HepG2 (cell line): ENCODE measurements around the gene METTL27. TPM values are rescaled to one million over a fixed set of nuclear protein-coding genes. Genes with fewer than 3 reads are reported as not detected.

Experiments
- FOXM1 ChIP-seq: sonication (generic); formaldehyde crosslinking; IDR thresholded peaks from 2 replicates; pipeline ENCODE4 v1.5.0; 2020; ENCODE audit warnings: missing genetic modification reagents
- MED1 ChIP-seq: sonication (generic); formaldehyde crosslinking; IDR thresholded peaks from 2 replicates; pipeline ENCODE4 v1.4.0; 2020; ENCODE audit warnings: missing genetic modification reagents
- PCBP2 ChIP-seq: fragments of 200-400 bp; formaldehyde crosslinking; optimal IDR thresholded peaks from 2 replicates; pipeline ENCODE3; 2018; ENCODE audit warnings: low read length, low read depth; ENCODE audit not compliant: poor library complexity, severe bottlenecking
- RARG ChIP-seq: sonication (generic); formaldehyde crosslinking; IDR thresholded peaks from 2 replicates; pipeline ENCODE4 v1.4.0; 2020; ENCODE audit warnings: low read depth, mild to moderate bottlenecking, missing genetic modification reagents
- RXRA ChIP-seq: sonication (generic); formaldehyde crosslinking; IDR thresholded peaks from 2 replicates; pipeline ENCODE4 v1.5.1; 2020; ENCODE audit warnings: missing genetic modification reagents
- ZNF160 ChIP-seq: sonication (generic); formaldehyde crosslinking; IDR thresholded peaks from 2 replicates; pipeline ENCODE4 v1.8.0; 2022; ENCODE audit warnings: mild to moderate bottlenecking, inconsistent platforms, missing genetic modification reagents
- ZNF501 ChIP-seq: sonication (generic); formaldehyde crosslinking; IDR thresholded peaks from 2 replicates; pipeline ENCODE4 v1.5.1; 2020; ENCODE audit warnings: mild to moderate bottlenecking, moderate library complexity, missing genetic modification reagents
- ZNF589 ChIP-seq: sonication (generic); formaldehyde crosslinking; conservative IDR thresholded peaks from 2 replicates; pipeline ENCODE4 v1.8.0; 2022; ENCODE audit warnings: mild to moderate bottlenecking, moderate library complexity, missing genetic modification reagents
- ZSCAN25 ChIP-seq: sonication (generic); formaldehyde crosslinking; IDR thresholded peaks from 2 replicates; pipeline ENCODE4 v1.8.0; 2022; ENCODE audit warnings: mild to moderate bottlenecking, missing genetic modification reagents
- polyA plus RNA-seq, 8 experiments: library from polyadenylated mRNA; depleted of rRNA in 3 of 8; stranded (reverse) in 7 of 8; unstranded in 1 of 8; fragments of >200 nt; fragmentation: Illumina TruSeq in 4 of 8; extraction: Trizol in 4 of 8; gene quantifications; 2 replicates each; pipeline versions ENCODE4 v1.2.1 to v1.2.3, GENCODE V29; 2011 to 2016; ENCODE audit warnings: low read depth in 4 of 8, missing spikeins in 1 of 8, mixed read lengths in 1 of 8; ENCODE audit not compliant: insufficient read depth in 1 of 8
- total RNA-seq, 5 experiments: library from RNA; depleted of rRNA; stranded (reverse); fragments of >200 nt; fragmentation: Illumina TruSeq; extraction: Trizol; gene quantifications; 2 replicates each; pipeline ENCODE4 v1.2.3, GENCODE V29; 2016; ENCODE audit warnings: low read depth in 1 of 5
- TF ChIP-seq, protein P1 (sequence below): sonication (generic); formaldehyde crosslinking; IDR thresholded peaks from 2 replicates; pipeline ENCODE4 v1.5.0; 2020; ENCODE audit warnings: missing genetic modification reagents
- TF ChIP-seq, protein P2 (sequence below): sonication (generic); formaldehyde crosslinking; IDR thresholded peaks from 2 replicates; pipeline ENCODE4 v1.4.0; 2020; ENCODE audit warnings: missing genetic modification reagents
- TF ChIP-seq, protein P3 (sequence below): sonication (generic); formaldehyde crosslinking; IDR thresholded peaks from 2 replicates; pipeline ENCODE4 v1.4.0; 2020; ENCODE audit warnings: missing genetic modification reagents
- TF ChIP-seq, protein P4 (sequence below): sonication (generic); formaldehyde crosslinking; IDR thresholded peaks from 2 replicates; pipeline ENCODE4 v1.4.0; 2020; ENCODE audit warnings: missing genetic modification reagents, borderline replicate concordance
- TF ChIP-seq, protein P5 (sequence below): sonication (generic); formaldehyde crosslinking; IDR thresholded peaks from 2 replicates; pipeline ENCODE4 v1.4.0; 2020; ENCODE audit warnings: missing genetic modification reagents

Gene METTL27
- total and polyA plus RNA-seq, 2 of the 13 experiments (the other 11 are each of a cell fraction or from before 2014, with no cell fraction given) = 2.0 to 3.0 TPM

DNA sequence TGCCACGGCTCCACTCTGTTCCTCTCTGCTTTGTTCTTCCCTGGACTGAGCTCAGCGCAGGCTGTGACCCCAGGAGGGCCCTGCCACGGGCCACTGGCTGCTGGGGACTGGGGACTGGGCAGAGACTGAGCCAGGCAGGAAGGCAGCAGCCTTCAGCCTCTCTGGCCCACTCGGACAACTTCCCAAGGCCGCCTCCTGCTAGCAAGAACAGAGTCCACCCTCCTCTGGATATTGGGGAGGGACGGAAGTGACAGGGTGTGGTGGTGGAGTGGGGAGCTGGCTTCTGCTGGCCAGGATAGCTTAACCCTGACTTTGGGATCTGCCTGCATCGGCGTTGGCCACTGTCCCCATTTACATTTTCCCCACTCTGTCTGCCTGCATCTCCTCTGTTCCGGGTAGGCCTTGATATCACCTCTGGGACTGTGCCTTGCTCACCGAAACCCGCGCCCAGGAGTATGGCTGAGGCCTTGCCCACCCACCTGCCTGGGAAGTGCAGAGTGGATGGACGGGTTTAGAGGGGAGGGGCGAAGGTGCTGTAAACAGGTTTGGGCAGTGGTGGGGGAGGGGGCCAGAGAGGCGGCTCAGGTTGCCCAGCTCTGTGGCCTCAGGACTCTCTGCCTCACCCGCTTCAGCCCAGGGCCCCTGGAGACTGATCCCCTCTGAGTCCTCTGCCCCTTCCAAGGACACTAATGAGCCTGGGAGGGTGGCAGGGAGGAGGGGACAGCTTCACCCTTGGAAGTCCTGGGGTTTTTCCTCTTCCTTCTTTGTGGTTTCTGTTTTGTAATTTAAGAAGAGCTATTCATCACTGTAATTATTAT, 10.3 kb downstream of the METTL27 start (continued):
- TF ChIP-seq, protein P1, sequence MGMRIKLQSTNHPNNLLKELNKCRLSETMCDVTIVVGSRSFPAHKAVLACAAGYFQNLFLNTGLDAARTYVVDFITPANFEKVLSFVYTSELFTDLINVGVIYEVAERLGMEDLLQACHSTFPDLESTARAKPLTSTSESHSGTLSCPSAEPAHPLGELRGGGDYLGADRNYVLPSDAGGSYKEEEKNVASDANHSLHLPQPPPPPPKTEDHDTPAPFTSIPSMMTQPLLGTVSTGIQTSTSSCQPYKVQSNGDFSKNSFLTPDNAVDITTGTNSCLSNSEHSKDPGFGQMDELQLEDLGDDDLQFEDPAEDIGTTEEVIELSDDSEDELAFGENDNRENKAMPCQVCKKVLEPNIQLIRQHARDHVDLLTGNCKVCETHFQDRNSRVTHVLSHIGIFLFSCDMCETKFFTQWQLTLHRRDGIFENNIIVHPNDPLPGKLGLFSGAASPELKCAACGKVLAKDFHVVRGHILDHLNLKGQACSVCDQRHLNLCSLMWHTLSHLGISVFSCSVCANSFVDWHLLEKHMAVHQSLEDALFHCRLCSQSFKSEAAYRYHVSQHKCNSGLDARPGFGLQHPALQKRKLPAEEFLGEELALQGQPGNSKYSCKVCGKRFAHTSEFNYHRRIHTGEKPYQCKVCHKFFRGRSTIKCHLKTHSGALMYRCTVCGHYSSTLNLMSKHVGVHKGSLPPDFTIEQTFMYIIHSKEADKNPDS (CRISPR knock-in tag) = no peak
- TF ChIP-seq ZNF501 (no peak; the same call in 1 of the 2 replicates), PCBP2 (no peak), RARG (CRISPR knock-in tag) (no peak), ZSCAN25 (no peak; the same call in 1 of the 2 replicates), RXRA (CRISPR knock-in tag) (no peak), MED1 (CRISPR knock-in tag) (peak; percentile 46; the same call in 1 of the 2 replicates), ZNF160 (CRISPR knock-in tag) (no peak), ZNF589 (CRISPR knock-in tag) (no peak), FOXM1 (CRISPR knock-in tag) (no peak)
- TF ChIP-seq, protein P2, sequence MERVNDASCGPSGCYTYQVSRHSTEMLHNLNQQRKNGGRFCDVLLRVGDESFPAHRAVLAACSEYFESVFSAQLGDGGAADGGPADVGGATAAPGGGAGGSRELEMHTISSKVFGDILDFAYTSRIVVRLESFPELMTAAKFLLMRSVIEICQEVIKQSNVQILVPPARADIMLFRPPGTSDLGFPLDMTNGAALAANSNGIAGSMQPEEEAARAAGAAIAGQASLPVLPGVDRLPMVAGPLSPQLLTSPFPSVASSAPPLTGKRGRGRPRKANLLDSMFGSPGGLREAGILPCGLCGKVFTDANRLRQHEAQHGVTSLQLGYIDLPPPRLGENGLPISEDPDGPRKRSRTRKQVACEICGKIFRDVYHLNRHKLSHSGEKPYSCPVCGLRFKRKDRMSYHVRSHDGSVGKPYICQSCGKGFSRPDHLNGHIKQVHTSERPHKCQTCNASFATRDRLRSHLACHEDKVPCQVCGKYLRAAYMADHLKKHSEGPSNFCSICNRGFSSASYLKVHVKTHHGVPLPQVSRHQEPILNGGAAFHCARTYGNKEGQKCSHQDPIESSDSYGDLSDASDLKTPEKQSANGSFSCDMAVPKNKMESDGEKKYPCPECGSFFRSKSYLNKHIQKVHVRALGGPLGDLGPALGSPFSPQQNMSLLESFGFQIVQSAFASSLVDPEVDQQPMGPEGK (CRISPR knock-in tag) = peak; percentile 68; the same call in 1 of the 2 replicates
- TF ChIP-seq, protein P3, sequence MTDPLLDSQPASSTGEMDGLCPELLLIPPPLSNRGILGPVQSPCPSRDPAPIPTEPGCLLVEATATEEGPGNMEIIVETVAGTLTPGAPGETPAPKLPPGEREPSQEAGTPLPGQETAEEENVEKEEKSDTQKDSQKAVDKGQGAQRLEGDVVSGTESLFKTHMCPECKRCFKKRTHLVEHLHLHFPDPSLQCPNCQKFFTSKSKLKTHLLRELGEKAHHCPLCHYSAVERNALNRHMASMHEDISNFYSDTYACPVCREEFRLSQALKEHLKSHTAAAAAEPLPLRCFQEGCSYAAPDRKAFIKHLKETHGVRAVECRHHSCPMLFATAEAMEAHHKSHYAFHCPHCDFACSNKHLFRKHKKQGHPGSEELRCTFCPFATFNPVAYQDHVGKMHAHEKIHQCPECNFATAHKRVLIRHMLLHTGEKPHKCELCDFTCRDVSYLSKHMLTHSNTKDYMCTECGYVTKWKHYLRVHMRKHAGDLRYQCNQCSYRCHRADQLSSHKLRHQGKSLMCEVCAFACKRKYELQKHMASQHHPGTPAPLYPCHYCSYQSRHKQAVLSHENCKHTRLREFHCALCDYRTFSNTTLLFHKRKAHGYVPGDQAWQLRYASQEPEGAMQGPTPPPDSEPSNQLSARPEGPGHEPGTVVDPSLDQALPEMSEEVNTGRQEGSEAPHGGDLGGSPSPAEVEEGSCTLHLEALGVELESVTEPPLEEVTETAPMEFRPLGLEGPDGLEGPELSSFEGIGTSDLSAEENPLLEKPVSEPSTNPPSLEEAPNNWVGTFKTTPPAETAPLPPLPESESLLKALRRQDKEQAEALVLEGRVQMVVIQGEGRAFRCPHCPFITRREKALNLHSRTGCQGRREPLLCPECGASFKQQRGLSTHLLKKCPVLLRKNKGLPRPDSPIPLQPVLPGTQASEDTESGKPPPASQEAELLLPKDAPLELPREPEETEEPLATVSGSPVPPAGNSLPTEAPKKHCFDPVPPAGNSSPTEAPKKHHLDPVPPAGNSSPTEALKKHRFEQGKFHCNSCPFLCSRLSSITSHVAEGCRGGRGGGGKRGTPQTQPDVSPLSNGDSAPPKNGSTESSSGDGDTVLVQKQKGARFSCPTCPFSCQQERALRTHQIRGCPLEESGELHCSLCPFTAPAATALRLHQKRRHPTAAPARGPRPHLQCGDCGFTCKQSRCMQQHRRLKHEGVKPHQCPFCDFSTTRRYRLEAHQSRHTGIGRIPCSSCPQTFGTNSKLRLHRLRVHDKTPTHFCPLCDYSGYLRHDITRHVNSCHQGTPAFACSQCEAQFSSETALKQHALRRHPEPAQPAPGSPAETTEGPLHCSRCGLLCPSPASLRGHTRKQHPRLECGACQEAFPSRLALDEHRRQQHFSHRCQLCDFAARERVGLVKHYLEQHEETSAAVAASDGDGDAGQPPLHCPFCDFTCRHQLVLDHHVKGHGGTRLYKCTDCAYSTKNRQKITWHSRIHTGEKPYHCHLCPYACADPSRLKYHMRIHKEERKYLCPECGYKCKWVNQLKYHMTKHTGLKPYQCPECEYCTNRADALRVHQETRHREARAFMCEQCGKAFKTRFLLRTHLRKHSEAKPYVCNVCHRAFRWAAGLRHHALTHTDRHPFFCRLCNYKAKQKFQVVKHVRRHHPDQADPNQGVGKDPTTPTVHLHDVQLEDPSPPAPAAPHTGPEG (CRISPR knock-in tag) = no peak
- TF ChIP-seq, protein P4, sequence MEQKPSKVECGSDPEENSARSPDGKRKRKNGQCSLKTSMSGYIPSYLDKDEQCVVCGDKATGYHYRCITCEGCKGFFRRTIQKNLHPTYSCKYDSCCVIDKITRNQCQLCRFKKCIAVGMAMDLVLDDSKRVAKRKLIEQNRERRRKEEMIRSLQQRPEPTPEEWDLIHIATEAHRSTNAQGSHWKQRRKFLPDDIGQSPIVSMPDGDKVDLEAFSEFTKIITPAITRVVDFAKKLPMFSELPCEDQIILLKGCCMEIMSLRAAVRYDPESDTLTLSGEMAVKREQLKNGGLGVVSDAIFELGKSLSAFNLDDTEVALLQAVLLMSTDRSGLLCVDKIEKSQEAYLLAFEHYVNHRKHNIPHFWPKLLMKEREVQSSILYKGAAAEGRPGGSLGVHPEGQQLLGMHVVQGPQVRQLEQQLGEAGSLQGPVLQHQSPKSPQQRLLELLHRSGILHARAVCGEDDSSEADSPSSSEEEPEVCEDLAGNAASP = no peak
- TF ChIP-seq, protein P5, sequence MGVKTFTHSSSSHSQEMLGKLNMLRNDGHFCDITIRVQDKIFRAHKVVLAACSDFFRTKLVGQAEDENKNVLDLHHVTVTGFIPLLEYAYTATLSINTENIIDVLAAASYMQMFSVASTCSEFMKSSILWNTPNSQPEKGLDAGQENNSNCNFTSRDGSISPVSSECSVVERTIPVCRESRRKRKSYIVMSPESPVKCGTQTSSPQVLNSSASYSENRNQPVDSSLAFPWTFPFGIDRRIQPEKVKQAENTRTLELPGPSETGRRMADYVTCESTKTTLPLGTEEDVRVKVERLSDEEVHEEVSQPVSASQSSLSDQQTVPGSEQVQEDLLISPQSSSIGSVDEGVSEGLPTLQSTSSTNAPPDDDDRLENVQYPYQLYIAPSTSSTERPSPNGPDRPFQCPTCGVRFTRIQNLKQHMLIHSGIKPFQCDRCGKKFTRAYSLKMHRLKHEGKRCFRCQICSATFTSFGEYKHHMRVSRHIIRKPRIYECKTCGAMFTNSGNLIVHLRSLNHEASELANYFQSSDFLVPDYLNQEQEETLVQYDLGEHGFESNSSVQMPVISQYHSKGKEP (CRISPR knock-in tag) = no peak
